NCI-H524 treated with DMSO at 0.1 percent for 48 hours (cell line): Measurements from ENCODE around the gene PKDCC.
A peak's percentile ranks its signal among the peaks of the same experiment; 100 is the strongest.
"Not testable (repeated sequence)": the region's sequence is repeated elsewhere in the genome, so short reads cannot be mapped to it uniquely, and the experiment has no call there.

Experiments used
- DNase-seq: peaks from one replicate; lab custom pipeline; 2025; lab: John Stamatoyannopoulos, UW

PKDCC gene

GRCh38 chr2:42065753-42066152 lies 17.9 kb downstream of the PKDCC start:
- DNase-seq, result not testable (repeated sequence)

- DNase-seq, result not testable (repeated sequence)
Observed at GRCh38 chr2:42067001-42067400, 19.2 kb downstream of the PKDCC start.

- DNase-seq, result no peak
Observed at GRCh38 chr2:42067521-42067920, 19.7 kb downstream of the PKDCC start.

- peak; percentile 13 for DNase-seq
Observed at GRCh38 chr2:42068571-42069178, 20.9 kb downstream of the PKDCC start.

- no peak for DNase-seq
Observed at GRCh38 chr2:42069568-42069967, 21.7 kb downstream of the PKDCC start.

- no peak for DNase-seq
Observed at GRCh38 chr2:42071791-42072190, 24.0 kb downstream of the PKDCC start.

- DNase-seq, result peak; percentile 53
Observed at GRCh38 chr2:42072349-42073118, 24.7 kb downstream of the PKDCC start.

- no peak for DNase-seq
Observed at GRCh38 chr2:42073739-42074503, 26.1 kb downstream of the PKDCC start.

GRCh38 chr2:42074661-42075060 lies 26.8 kb downstream of the PKDCC start:
- DNase-seq, result no peak

- DNase-seq, result peak; percentile 29
Observed at GRCh38 chr2:42076357-42077225, 28.8 kb downstream of the PKDCC start.

- DNase-seq, result no peak
Observed at GRCh38 chr2:42077343-42077742, 29.5 kb downstream of the PKDCC start.

GRCh38 chr2:42079737-42080287 lies 32.0 kb downstream of the PKDCC start:
- no peak for DNase-seq

GRCh38 chr2:42081151-42081550 lies 33.3 kb downstream of the PKDCC start:
- not testable (repeated sequence) for DNase-seq

- DNase-seq, result no peak
Observed at GRCh38 chr2:42082016-42082415, 34.2 kb downstream of the PKDCC start.

GRCh38 chr2:42084231-42084671 lies 36.4 kb downstream of the PKDCC start:
- no peak for DNase-seq

- not testable (repeated sequence) for DNase-seq
Observed at GRCh38 chr2:42085070-42085469, 37.2 kb downstream of the PKDCC start.

GRCh38 chr2:42085706-42086487 lies 38.1 kb downstream of the PKDCC start:
- no peak for DNase-seq

GRCh38 chr2:42086500-42086953 lies 38.7 kb downstream of the PKDCC start:
- no peak for DNase-seq

GRCh38 chr2:42087137-42087856 lies 39.5 kb downstream of the PKDCC start:
- DNase-seq, result no peak

- no peak for DNase-seq
Observed at GRCh38 chr2:42087857-42088195, 40.0 kb downstream of the PKDCC start.
